GM11168 (cell line): ENCODE measurements around the gene HOXD1.

ENCODE experiments used
- in situ Hi-C: fragments of 300-500 bp; cut with MboI; formaldehyde crosslinking; loops from one replicate; pipeline ENCODE4 v1.12.0; 2022; ENCODE audit warnings: low sequenced_read_pairs; ENCODE audit not compliant: unreplicated experiment

HOXD1 gene

GRCh38 chr2:176227874-176228273 is 39.4 kb downstream of the HOXD1 start:
- in situ Hi-C loops: no loop called here

DNA sequence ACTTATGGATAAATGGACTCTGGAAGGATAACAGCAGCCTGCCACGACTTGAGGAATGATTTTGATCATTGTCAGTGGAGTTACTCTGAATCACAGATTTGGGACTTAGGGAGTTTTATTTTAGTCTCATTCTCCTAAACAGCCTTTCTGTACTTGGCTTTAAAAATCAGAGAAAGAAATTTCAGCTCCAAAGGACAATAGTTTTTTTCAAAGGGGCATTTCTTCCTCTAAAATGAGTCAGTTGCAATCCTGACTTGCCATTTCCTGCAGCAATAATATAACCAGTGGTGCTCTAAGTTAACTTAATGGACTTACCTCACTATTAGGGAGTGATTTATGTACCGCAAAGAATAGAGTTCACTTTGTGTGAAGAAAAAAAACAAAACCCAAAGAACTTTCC is 45.7 kb downstream of the HOXD1 start:
- in situ Hi-C loops: no loop called here

DNA sequence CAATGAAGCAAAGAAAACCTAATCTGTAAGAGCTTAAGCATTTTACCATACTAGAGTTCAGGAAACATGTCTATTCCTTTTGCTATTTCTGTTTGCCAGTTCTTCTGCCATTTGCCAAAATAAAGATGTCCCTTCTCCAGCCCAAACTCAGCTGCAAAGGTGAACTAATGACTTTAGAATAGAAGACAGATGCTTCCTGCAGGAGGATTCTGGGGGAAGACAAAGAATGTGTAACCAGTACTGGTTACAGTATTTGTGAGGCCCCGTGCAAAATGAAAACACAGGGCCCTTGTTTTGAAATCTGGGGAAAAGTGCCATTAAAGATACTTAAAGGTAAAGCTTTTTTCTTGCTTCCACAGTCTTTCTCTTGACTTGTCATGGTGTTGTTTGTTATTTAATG is 46.5 kb downstream of the HOXD1 start:
- in situ Hi-C loops: no loop called here

- in situ Hi-C loops: no loop called here
These were observed 49.0 kb downstream of the HOXD1 start for GRCh38 chr2:176237456-176237855.

- in situ Hi-C loops: no loop called here
These were observed 50.6 kb downstream of the HOXD1 start for GRCh38 chr2:176239031-176239430.

GRCh38 chr2:176240301-176240700 is 51.8 kb downstream of the HOXD1 start:
- in situ Hi-C loops: no loop called here
